Muscle layer of colon (tissue), 2 donors: Measurements from ENCODE around the gene KCNJ6.

Experiments
- H3K27ac ChIP-seq: one replicate; pipeline ENCODE4 v1.7.0; 2013; ENCODE audit warnings: low read depth, mild to moderate bottlenecking, low read length, moderate library complexity
- H3K27me3 ChIP-seq, 2 donors: one replicate each; pipeline ENCODE4 v1.7.0; 2013; ENCODE audit warnings: low read length in 2 of 2, mild to moderate bottlenecking in 2 of 2; ENCODE audit not compliant: insufficient read depth in 2 of 2, control insufficient read depth in 1 of 2
- H3K36me3 ChIP-seq: one replicate; pipeline ENCODE4 v1.7.0; 2013; ENCODE audit warnings: mild to moderate bottlenecking, low read length; ENCODE audit not compliant: insufficient read depth
- H3K4me1 ChIP-seq: one replicate; pipeline ENCODE4 v1.7.0; 2013; ENCODE audit warnings: mild to moderate bottlenecking, low read length; ENCODE audit not compliant: insufficient read depth
- H3K4me3 ChIP-seq, 2 donors: one replicate each; pipeline ENCODE4 v1.7.0; 2013; ENCODE audit warnings: low read length in 2 of 2, low read depth in 1 of 2, mild to moderate bottlenecking in 1 of 2, moderate library complexity in 1 of 2
- H3K9ac ChIP-seq: one replicate; pipeline ENCODE4 v1.7.0; 2013; ENCODE audit warnings: low read length
- H3K9me3 ChIP-seq: one replicate; pipeline ENCODE4 v1.7.0; 2013; ENCODE audit warnings: mild to moderate bottlenecking, low read length
- donor health status: abdominal sarcoma.
- donor health status: Adenocarcinoma of cecum.

Gene KCNJ6

DNA sequence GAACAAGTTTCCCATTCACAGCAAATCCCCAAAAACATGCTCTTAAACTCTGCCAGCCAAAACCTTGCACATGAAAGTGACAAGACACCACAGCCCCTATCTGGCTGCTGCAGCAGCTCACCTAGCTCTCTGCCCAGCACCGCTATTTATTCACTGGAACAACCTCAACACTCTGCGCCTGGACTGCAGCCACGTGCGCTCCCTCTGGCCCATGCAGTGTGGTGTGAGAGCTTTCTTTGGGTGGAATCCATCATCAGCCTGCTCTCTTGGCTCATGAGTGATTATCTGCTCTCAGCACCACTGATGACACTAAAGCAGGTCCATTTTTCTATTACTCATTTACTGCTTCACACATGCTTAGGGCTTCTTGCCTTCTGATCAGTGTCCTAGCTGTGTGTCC lies 11.4 kb downstream of the KCNJ6 start:
- Histone ChIP-seq H3K27me3 (no peaks in the 10 kb centered on the region), H3K4me3 (no peak overlapping the region), H3K27ac (no peak overlapping the region), H3K9me3 (no peaks in the 10 kb centered on the region), H3K4me1 (no peaks in the 10 kb centered on the region), H3K36me3 (no peaks in the 10 kb centered on the region), H3K9ac (no peak overlapping the region)

DNA sequence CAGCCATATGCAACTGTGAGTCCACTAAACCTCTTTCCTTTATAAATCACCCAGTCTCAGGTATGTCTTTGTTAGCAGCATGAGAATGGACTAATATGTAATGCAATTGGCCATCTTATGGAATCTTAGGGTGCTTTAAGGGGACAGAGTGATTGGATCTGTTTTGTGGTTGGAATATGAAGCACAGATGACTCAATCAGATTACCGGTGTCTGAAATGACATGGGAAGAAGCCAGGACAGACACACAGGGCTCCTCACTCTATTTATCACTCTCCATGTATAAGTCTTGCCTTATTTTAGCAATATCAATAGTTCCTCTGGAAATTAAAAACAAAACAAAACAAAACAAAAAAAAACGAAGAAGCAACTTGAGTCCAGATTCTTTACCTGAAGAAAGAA lies 12.9 kb downstream of the KCNJ6 start:
- no peaks in the 10 kb centered on the region for H3K4me1 ChIP-seq
- H3K9me3 ChIP-seq = no peaks in the 10 kb centered on the region
- H3K27ac ChIP-seq = no peak overlapping the region
- H3K27me3 ChIP-seq = no peaks in the 10 kb centered on the region
- no peaks in the 10 kb centered on the region for H3K36me3 ChIP-seq
- H3K4me3 ChIP-seq = no peak overlapping the region
- H3K9ac ChIP-seq = no peak overlapping the region

DNA sequence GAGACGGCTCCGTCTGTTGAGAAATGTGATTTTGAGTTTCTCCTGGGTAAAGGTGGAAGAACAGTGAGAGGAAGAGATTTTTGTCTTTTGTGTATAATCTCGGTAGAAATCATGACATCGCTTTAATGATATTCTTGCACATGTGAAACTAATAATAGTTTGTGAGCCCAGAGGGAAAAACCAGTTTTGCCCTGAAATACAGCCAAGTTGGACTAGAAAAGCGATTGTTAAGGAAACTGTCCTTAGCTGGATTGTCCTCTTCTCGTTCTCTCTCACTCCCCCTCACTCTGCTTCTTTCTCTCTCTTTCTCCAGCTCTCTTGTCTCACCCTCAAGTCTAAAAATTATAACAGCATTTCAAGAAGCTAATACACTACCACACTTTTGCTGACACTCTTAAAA lies 17.1 kb downstream of the KCNJ6 start:
- H3K4me1 ChIP-seq = no peaks in the 10 kb centered on the region
- H3K9ac ChIP-seq = no peak overlapping the region
- H3K9me3 ChIP-seq = no peaks in the 10 kb centered on the region
- H3K27me3 ChIP-seq = no peaks in the 10 kb centered on the region
- H3K27ac ChIP-seq = no peak overlapping the region
- no peaks in the 10 kb centered on the region for H3K36me3 ChIP-seq
- no peak overlapping the region for H3K4me3 ChIP-seq

DNA sequence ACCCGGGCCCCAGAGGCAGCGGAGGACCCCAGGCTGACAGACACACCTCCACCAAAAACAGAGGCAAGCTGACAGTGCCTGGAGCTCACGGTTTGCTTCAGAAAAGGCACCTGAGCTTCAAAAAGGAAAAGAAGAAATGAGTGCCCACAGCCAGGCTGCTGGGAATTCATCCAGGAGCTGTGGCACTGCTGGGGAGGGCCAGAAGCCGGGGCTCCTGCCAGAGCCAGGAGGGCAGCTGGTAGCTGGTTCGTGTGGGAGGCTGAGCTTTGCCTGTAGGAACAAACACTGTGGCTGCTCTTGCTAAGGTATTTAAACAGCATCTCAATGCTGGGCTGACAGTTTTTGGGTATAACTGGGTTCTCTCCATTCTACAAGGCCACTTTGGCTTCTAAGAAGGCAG lies 19.5 kb downstream of the KCNJ6 start:
- Histone ChIP-seq H3K36me3 (no peaks in the 10 kb centered on the region), H3K4me1 (no peaks in the 10 kb centered on the region), H3K9me3 (no peaks in the 10 kb centered on the region), H3K4me3 (no peak overlapping the region), H3K9ac (no peak overlapping the region), H3K27ac (no peak overlapping the region), H3K27me3 (no peaks in the 10 kb centered on the region)

DNA sequence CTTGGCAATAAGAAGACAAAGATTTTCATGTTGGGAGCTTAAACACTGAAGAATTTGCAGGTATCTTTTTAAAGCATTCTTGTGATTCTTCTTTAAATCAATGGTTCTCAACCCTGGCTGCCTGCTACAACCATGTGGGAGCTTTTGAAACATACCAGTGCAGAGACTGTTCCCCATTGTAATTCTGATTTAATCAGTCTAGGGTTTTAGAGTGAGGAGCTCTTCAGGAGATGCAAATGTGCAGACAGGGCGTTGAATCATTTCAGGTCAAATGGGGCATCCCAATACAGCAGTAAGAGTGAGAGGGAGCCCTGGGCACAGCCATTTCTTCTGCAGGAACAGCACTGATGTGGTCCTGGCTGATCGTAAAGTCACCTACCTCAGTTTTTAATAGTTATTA lies 24.3 kb downstream of the KCNJ6 start:
- Histone ChIP-seq H3K36me3 (no peaks in the 10 kb centered on the region), H3K9ac (no peak overlapping the region), H3K4me1 (no peaks in the 10 kb centered on the region), H3K27me3 (no peaks in the 10 kb centered on the region), H3K4me3 (no peak overlapping the region), H3K27ac (no peak overlapping the region), H3K9me3 (no peaks in the 10 kb centered on the region)

DNA sequence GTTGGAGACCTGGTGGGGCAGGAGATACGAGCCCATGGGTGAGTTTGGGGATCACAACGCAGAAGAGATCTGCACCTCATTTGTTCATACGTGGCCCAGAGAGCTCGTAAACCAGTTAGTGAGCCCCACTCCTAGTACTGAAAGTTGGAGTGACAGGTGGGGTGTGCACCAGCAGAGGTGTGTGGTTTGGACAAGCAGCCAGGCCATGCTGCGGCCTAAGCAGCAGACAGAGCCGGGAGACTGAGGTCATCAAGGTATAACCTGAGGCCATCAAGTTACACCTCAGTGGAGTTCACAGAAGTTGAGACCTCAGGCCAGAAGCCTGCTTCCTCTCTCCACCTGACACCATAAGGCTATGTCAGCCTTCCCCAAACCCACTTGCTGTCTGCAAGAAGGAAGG lies 27.6 kb downstream of the KCNJ6 start:
- Histone ChIP-seq H3K27ac (no peak overlapping the region), H3K9me3 (no peaks in the 10 kb centered on the region), H3K4me3 (no peak overlapping the region), H3K27me3 (no peaks in the 10 kb centered on the region), H3K4me1 (no peaks in the 10 kb centered on the region), H3K9ac (no peak overlapping the region), H3K36me3 (no peaks in the 10 kb centered on the region)

DNA sequence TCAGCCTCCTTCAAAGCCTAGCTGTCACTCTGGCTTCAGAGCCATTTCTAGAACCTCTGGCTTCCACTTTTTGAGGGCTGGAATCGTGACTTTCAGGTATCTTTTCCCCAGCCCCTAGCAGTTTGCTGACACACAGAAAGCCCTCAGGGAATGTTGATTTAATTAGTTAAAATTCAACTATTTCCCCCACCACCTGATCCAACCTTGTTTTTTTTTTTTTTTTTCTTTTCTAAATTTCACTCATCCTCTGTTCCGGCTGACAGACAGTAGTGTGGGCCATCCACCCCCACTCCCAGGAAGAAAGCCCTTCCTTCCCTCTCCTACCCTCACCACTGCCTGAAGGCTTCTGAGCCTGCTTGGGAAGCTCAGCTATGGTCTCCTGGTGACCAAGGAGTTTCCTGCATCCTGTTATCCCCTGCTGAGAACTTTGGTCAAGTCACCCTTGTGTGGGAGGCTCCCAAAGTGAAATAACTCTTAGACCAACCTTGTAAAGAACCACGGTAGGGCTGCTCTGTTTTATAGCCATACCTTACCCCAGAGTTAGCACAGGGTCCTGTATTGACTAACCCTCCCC lies 29.4 kb downstream of the KCNJ6 start:
- no peaks in the 10 kb centered on the region for H3K27me3 ChIP-seq
- H3K36me3 ChIP-seq = no peaks in the 10 kb centered on the region
- no peak overlapping the region for H3K27ac ChIP-seq
- no peak overlapping the region for H3K9ac ChIP-seq
- H3K4me1 ChIP-seq = no peaks in the 10 kb centered on the region
- H3K4me3 ChIP-seq = no peak overlapping the region
- no peaks in the 10 kb centered on the region for H3K9me3 ChIP-seq

DNA sequence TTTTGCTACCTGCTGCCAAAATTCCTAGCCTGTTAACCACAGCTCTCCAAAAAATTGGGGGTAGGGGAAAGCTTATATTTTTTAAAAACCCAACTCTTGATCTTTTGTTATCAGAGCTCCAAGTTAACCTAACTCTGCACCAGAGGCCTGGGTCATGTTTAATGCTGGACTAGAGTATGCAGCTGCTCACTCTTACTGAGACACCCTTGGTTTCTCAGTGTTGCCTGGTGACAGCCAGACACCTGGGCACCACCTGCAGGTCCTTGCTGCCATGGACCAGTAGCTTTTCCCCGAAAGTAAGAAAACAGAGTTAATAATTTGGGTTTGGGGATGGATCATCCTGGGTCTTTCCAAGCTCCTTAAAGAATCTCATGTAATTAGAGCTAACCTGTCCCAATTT lies 30.1 kb downstream of the KCNJ6 start:
- Histone ChIP-seq H3K27me3 (no peaks in the 10 kb centered on the region), H3K4me1 (no peaks in the 10 kb centered on the region), H3K36me3 (no peaks in the 10 kb centered on the region), H3K27ac (no peak overlapping the region), H3K9me3 (no peaks in the 10 kb centered on the region), H3K4me3 (no peak overlapping the region), H3K9ac (no peak overlapping the region)

DNA sequence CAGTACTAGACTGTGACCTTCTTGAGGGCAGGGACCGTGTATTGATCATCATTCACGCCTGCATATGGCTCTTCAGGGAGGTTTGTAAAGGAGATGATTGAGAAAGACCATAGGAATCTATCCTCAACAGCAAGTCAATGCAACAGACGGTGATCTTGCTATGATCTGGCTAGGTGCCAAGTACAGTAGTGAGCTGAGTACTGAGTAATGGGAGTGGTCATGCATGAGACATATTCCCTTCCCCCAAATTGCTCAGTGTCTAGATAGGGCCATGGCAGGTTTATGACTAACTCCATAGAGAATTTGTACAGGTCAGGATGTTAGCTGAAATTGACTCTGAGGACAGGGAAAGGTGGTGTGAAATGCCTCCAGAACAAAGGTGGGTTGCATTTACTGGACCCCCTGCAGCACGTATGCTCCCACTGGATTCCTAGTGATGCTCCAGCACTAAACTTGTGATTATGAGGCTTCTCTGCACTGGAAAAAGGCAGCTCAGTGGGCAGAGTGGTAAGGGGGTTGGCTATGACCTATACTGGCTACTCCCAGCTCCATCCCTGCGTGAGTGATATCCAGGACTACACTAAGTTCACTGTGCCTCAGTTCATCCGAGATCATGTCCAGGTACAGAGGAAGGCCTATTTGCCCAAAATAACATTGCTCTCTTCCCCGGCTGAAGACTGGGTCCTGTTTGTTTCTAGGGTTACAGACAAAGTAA lies 37.2 kb downstream of the KCNJ6 start:
- Histone ChIP-seq H3K4me3 (no peak overlapping the region), H3K4me1 (no peaks in the 10 kb centered on the region), H3K27ac (no peak overlapping the region), H3K27me3 (no peaks in the 10 kb centered on the region), H3K9me3 (no peaks in the 10 kb centered on the region), H3K9ac (no peak overlapping the region), H3K36me3 (no peaks in the 10 kb centered on the region)

DNA sequence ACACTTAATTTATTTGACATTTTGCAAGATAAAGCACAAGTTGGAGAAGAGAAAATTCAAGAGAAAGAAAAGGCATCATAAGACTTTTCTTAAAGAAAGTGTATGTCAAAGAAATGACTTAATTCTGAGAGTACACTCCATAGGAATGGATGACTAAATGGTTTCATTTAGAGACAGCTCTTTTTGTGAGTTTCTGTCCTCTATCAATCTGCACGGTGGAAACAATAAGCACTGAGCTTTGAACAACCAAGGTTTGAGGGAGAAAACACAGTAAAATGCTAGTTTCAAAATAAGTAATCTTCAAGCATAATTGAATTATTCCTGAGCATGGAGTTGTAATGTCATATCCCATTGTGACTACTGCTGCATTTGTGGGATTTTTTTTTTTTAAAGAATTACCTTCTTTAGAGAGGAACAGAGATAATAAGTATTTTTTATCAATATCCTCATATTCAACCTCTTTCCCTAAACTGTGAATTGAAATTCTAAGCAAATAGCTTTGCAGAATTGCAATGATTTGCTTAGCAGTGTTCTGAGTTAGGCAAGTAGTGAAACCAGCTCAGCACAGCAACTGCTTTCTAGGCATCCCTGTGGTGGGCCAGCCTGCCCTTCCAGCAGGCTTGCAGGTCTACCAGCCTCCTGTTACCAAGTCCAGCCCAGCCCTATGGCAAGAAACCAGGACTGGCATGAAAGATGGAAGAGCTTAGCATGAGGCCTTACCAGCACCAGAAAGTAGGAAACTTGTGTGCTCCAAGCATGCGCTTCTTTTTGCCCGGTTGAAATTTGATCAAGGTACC lies 38.2 kb downstream of the KCNJ6 start:
- H3K9ac ChIP-seq = no peak overlapping the region
- H3K36me3 ChIP-seq = no peaks in the 10 kb centered on the region
- no peaks in the 10 kb centered on the region for H3K4me1 ChIP-seq
- no peaks in the 10 kb centered on the region for H3K27me3 ChIP-seq
- no peak overlapping the region for H3K4me3 ChIP-seq
- H3K9me3 ChIP-seq = no peaks in the 10 kb centered on the region
- no peak overlapping the region for H3K27ac ChIP-seq

DNA sequence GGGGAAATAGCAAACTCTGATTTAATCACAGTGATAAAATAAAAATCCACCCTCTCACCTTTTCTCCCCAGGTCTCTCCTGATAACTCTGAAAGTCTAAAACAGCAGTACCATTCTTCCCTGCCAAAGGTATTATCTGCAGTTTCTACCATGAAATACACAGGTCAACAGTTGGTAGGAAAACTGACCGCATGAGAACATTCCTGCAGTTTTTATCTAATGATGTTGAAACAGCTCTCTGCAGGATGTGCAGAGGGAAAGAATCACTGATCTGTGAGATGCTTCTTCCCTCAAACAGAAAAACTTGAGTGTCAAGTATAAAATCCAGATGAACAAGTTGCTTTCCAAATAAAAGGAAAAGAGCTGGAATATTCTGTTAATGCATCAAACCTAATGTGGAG lies 39.1 kb downstream of the KCNJ6 start:
- Histone ChIP-seq H3K9me3 (no peaks in the 10 kb centered on the region), H3K36me3 (no peaks in the 10 kb centered on the region), H3K4me3 (no peak overlapping the region), H3K27ac (no peak overlapping the region), H3K4me1 (no peaks in the 10 kb centered on the region), H3K27me3 (no peaks in the 10 kb centered on the region), H3K9ac (no peak overlapping the region)
